GM18505 (cell line): ENCODE results near the gene GRIK3.

ENCODE experiments used
- ATAC-seq: cut with Tn5 transposase; IDR thresholded peaks from one replicate; pipeline ENCODE4 v1.9.1; 2021; ENCODE audit not compliant: unreplicated experiment
- POLR2A ChIP-seq: IDR thresholded peaks from 4 replicates; pipeline ENCODE4 v1.6.1; 2011; ENCODE audit warnings: borderline replicate concordance; ENCODE audit not compliant: insufficient read depth, insufficient read length; ENCODE audit errors: extremely low read depth

GRIK3 gene

DNA sequence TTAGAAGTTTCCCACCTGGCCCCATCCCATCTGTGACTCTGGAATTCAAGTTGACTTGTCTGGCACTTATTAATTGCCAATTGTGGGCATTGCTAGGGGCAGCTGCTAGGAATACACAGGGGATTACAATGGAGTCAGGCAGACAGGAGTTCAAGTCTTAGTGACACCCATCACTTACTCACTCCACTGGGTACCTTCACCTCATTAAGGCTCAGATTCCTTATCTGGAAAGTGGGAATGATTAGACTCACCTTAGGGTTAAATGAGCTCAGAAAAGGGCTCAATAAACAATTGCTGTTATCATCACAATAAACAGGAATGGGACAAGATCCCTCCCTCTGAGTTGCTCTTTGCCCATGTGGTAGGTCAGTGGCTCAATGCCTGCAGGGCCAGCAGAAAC lies 18.2 kb downstream of the GRIK3 start:
- no peak for ATAC-seq
- no peak for TF ChIP-seq POLR2A

DNA sequence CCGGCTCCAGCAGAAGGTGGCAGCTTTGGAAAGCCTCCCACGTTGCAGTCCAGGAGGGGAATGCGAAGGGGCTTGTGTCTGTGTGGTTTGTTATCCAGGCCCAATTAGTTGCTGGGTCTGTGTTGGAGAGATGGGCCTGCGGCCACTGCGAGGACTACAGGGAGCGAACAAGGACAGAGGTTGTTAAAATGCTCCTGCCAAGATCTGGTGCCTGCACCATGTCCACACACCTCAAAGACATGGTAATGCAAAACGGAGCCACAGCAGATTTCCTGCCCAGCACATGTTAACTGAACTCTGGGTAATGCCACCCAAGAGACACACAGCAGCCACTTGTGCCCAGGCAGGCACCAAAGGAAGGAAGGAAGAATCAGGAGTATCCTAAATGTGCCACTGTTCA lies 18.6 kb downstream of the GRIK3 start:
- TF ChIP-seq POLR2A, result no peak
- ATAC-seq, result no peak

DNA sequence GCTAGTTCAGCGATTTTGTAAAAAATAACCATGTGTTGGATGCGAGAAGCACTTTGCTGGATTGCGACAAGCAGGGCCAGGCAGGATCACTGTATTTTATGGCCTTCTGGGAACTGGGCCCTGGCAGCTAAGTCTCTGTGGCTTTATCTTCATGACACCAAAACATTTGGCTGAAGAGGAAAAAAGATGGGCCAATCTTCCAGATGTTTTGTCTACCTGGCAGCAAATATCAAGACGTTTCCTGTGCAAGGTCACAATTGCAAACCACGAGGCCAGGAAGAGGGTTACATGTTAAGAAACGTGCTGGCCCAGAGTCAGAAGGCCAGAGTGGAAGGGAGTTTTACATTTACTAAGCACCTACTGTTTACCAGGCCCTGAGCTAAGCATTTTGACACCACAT lies 22.1 kb downstream of the GRIK3 start:
- no peak for ATAC-seq
- no peak for TF ChIP-seq POLR2A

DNA sequence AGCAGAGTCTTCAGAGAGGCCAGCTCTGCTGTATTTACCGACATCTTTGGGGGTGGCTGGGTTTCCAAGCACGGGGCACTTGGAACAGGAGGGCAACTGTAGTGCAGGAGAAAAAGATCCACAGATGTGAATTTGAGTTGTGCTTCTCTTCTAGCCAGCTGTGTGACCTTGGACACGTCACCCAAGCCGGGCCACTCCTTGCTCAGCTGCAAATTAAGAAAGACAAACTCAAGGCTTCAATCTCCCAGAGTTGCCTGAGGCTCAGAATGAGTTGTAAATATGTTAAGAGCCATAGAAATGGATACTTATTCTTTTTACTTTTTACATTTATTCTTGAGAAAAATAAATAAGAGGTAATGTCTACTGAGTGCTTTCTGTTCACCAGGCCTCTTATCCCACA lies 24.3 kb downstream of the GRIK3 start:
- no peak for TF ChIP-seq POLR2A
- ATAC-seq, result no peak

DNA sequence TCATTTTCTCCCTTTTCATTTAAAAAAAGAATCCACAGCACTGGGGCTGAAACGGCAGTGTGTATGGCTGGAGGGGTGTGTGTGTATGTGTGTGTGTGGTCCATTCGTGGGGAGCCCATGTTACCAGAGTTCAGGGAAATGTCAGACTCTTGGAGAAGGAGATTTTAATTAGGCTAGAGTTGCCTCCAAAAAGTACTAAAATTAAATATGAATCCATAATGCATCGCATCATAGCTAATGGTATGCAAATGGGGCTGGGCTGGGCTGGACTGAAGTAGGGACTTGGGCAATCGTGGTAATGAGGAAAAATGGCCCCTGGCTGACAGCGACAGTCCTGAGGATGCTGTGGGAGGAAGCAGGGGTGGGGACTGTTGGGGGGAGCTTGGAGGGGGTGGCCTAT lies 24.8 kb downstream of the GRIK3 start:
- no peak for ATAC-seq
- no peak for TF ChIP-seq POLR2A

DNA sequence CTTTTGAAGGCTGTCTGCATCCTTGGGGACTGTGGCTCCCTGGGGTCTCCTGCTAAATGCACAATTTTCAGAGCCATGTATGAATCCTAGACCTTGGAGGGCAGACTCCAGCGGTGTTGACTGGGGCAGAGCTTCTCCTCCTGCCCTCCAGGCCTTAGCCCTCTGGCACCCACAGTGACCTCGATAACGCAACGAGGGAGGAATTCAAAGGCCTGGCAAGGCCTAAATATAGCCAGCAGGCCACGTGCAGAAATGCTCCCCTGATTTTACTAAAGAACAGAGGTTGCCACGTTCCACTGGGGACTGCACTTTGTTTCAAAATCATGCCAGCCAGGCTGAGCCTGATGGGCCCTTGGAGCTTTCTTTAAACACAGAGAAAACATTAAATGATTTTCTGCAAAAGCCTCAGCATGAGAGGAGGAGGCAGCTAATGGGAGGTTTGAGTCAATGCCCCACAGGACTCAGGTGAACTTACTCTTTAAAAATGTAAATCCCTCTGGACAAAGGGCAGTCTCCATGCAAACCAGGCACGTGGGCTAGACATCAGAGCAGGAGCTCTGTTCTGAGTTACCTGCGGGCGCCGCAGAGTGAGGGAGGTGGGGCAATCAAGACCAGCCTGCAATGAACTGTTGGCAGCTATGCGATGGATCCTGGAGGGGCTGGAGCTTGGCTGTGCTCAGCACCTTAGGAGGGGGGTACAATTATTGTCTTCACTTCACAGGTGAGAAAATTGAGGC lies 28.0 kb downstream of the GRIK3 start:
- ATAC-seq, result no peak
- no peak for TF ChIP-seq POLR2A

DNA sequence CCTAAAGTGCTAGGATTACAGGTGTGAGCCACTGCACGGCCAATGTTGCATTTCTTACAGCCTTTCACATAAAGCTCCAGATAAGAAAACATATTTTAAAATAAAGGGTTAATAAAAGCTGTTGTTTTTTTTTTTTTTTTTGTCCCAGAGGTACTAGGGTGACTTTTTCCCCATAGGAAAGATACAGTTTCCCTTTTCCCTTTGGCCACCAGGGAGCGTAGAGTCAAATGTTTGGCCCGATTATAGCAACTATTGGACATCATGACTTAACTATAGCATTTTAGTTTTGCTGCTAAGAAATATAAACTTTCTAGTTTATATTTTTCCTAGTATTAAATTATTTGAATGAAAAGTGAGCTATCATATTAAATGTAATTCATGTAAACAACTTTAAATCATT lies 31.4 kb downstream of the GRIK3 start:
- no peak for TF ChIP-seq POLR2A
- ATAC-seq, result no peak

DNA sequence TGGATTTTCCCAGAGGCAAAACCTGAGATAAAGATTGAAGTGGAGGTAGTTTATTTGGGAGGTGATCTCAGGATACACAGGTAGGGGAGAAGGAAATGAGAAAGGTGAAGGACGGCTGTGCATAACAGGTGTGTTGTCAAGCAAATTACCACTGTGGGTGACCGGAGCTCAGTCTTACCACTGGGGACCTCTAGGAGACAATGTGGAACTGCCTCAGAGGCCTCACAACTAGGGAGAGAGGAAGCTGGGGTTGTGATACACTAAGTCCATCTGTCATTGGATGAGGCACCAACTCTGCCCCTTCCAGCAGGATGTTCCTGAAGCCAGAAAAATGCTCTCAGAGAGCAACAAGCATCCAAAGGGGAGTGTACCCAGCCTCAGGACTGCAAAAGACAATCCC lies 32.6 kb downstream of the GRIK3 start:
- no peak for ATAC-seq
- TF ChIP-seq POLR2A, result no peak

DNA sequence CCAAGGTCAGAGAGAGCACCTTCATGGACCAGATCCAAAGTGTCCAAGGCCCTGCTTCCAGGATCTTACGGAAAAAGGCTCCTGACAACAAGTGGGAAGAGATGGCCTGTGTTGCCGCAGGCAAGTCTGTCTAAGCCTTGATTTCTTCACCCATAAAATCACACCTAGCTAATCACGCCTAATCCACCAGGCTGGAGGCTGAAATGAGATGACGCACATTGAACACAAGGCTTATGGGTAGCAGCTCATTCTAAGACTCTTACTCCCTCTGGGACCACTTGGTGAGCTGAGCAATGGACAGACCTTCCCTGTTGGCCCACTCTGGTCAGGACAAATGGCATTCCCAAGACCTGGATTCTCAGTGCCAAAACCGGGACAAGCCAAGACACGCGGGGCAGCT lies 38.2 kb downstream of the GRIK3 start:
- ATAC-seq, result no peak

DNA sequence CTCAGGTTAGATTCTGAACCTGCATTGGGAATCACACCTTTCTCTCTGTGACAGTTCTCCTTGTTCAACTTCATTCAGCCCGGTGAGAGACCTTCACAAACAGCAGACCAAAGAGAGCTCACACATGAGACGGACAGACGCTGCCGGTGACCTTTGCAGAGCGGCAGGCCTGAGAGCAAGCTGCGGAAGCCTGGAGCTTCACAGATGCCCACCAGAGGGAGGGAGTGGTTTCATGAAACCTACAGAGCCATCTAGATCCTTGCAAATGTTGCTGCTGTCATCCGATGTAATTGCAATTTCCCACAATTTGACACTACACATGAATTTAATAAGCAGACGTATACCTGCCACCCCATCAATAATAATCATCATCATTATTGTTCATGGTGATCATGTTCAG lies 39.4 kb downstream of the GRIK3 start:
- no peak for ATAC-seq
- TF ChIP-seq POLR2A, result no peak

More for the DNA sequence above, 38.2 kb downstream of the GRIK3 start:
- TF ChIP-seq POLR2A, result no peak

DNA sequence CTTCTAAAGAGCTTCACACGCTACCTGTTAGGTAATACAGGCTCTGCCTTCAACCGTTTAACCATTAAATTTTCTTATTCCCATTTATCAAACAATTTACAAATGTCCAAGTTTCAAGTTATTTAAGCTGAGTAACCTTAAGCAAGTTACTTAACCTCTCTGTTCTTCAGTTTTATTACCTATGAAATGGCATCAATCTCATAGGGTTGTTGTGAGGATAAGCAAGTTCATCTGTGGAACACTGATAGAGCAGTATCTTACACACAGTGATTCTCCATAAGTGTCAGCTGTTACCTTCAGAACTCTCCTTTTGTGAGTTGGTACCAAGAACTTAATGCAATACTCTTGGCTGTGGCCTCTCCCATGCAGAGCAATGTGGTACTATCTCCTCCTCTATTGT lies 40.0 kb downstream of the GRIK3 start:
- TF ChIP-seq POLR2A, result no peak
- ATAC-seq, result no peak

DNA sequence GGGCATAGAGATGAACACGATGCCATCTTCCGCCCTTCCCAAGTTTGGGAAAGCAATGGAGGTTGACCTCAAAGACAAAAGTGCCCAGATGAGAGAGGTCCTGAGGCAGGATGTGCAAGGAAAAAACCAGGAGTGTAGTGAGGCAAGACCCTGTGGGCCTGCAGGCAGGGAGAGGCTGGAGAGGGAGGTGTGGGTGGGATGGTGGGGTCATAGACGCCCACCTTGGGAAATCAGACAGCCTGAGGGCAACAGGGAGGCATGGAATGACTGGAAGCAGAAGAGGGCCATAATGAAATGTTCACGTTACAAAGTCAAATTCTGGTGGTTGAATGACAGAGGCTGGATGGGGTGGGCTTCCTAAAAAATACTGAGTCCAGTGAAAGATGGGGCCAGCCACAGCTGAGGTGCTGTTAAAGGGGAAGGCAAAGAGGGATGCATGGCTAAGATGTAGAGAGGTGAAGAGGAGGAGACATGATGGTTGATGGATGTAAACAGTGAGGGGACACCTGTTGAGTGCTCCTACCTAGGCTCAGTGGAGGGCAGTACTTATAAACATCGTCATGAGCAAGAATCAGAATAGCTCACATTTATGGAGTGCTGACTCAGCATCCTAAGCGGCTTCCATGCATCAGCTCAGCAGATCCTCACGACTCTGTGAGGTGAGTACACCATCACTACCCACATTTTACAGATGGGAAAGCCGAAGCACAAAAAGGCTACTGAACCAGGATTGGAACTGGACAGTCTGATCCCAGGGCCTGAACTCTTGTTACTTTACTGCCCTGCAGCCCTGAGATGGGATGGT lies 42.0 kb downstream of the GRIK3 start:
- ATAC-seq, result no peak
- TF ChIP-seq POLR2A, result no peak

DNA sequence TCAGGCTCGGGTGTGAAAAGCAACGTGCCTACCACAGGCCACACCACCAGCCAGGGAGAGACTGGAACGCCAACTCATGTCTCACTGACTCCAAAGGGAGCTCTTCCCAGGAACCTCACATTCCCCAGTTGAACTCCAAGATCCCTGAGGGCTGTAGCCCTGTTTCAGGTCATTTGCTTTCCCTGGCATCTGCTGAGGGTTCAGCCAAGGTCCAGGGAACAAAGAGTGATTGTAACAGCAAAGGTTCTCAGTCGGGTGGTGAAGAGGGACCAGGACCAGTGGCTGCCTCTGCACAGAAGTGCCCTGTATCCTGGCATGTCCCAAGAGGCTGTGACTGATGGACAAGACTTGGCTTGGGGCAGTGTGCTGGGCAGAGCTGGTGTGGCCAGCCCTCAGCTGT lies 42.8 kb downstream of the GRIK3 start:
- no peak for ATAC-seq
- TF ChIP-seq POLR2A, result no peak

DNA sequence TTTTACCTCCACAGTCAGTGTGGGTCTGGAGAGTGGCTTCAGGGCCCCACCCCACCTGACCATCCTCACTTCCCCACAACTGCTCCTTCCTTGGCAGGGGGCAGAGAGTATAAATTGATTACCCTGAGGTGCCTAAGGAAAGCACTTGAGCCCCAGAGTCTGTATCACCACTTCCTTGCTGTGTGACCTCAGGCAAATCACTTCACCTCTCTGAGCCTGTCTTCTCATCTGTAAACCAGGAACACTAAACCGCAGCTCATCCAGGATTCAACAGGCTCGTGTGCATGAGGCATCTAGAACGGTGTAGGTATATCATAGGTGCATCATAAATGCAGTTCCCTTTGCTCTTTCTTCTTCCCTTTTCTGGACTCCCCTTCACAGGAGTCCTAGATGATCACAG lies 43.4 kb downstream of the GRIK3 start:
- no peak for ATAC-seq
- no peak for TF ChIP-seq POLR2A

DNA sequence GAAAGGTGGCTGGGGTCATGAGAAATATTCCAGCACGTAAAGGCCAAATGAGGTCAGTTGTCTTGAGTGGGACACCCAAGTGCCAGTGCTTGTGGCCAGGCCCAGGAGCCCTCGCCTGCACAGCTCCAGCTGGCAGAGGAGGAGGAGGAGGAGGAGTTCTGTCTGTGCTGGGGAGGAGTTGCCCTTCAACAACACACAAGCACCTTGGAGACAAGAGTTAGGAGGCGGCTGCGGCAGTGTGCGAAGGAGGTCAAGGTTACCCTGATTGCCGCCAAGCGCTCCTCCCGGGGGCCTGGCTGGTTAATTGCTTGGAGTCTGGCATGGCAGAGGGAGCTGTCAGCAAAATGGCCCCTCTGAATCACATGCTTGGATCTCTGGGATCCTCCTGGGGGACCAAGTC lies 45.1 kb downstream of the GRIK3 start:
- ATAC-seq, result no peak
- no peak for TF ChIP-seq POLR2A

DNA sequence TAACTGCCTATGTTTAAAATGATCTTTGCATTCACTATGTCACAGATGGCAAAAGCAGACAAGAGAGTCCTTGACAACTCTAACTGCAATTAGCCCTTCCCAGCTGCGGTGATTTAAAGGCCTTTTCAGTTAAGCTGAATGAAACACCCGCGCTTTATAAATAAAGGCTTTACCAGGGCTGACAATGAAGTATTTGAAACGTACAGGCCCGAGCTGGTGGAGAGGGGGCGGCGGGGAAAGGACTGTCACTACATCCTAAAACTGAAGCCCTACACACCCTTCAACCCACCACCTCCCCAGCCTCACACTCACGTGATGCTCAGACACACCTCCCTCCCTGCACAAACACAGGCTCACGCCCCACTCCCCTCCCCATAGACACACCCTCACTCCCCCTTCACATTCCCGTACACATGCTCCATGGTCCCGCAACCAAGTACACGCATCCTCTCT lies 45.5 kb downstream of the GRIK3 start:
- ATAC-seq, result no peak
- TF ChIP-seq POLR2A, result no peak
